Left ventricle myocardium superior (tissue), 1 donor: ENCODE measurements around the gene MT1E. TPM values are rescaled to one million over a fixed set of nuclear protein-coding genes. Genes with fewer than 3 reads are reported as not detected.
"Not testable (repeated sequence)": the region's sequence is repeated elsewhere in the genome, so short reads cannot be mapped to it uniquely, and the experiment has no call there.

Experiments
- ATAC-seq: fragments of 200-7000 bp; cut with Tn5 transposase; one replicate; pipeline ENCODE4 v1.9.1; 2020; ENCODE audit warnings: mild to moderate bottlenecking, moderate library complexity
- DNase-seq: peaks from one replicate; pipeline ENCODE4 v3.0.0-alpha.2; 2020
- intact Hi-C: fragments of 100-400 bp; cut with micrococcal nuclease; formaldehyde crosslinking; loops from one replicate; pipeline ENCODE4 v1.11.0; 2022
- total RNA-seq: library from RNA; stranded (reverse); fragmentation: NEBNext Ultra II Directional; extraction: Animal tissue kit (Norgen Biotek cat#: 25700); gene quantifications from one replicate; pipeline ENCODE4 v1.2.1, GENCODE V29; 2021
- donor health status: DM: no; HTN: yes; CAD: no; lungs with severe emphysema.

Gene MT1E
- total RNA-seq, 1 donor from 2014 or later: 123 TPM

- DNase-seq: no peak
- no peak for ATAC-seq
- intact Hi-C loops: no loop called here
Observed at GRCh38 chr16:56620339-56620897, 5.2 kb upstream of the MT1E start.

GRCh38 chr16:56621665-56622445, 3.7 kb upstream of the MT1E start:
- ATAC-seq, intact Hi-C loops, DNase-seq: not testable (repeated sequence)

- intact Hi-C loops, DNase-seq, ATAC-seq: not testable (repeated sequence)
Observed at GRCh38 chr16:56623184-56623583, 2.4 kb upstream of the MT1E start.

GRCh38 chr16:56623637-56624036, 1.9 kb upstream of the MT1E start:
- ATAC-seq: no peak
- intact Hi-C loops: no loop called here

GRCh38 chr16:56625943-56626654, 518 bp downstream of the MT1E start:
- peak; percentile 78 for DNase-seq
- intact Hi-C loops: no loop called here
- ATAC-seq: peak; percentile 78

More at GRCh38 chr16:56623637-56624036, 1.9 kb upstream of the MT1E start:
- DNase-seq: no peak

GRCh38 chr16:56626685-56627084, 1.1 kb downstream of the MT1E start:
- peak; percentile 19 for ATAC-seq
- no peak for DNase-seq
- intact Hi-C loops: no loop called here

GRCh38 chr16:56628486-56629350, 3.1 kb downstream of the MT1E start:
- DNase-seq (no peak), ATAC-seq (no peak)
- intact Hi-C loops: no loop called here

GRCh38 chr16:56629531-56629930, 4.0 kb downstream of the MT1E start:
- DNase-seq (no peak), ATAC-seq (no peak)
- intact Hi-C loops: no loop called here

GRCh38 chr16:56630134-56630533, 4.6 kb downstream of the MT1E start:
- DNase-seq: no peak
- intact Hi-C loops: no loop called here
- ATAC-seq: no peak

GRCh38 chr16:56631197-56631596, 5.6 kb downstream of the MT1E start:
- ATAC-seq (no peak), DNase-seq (no peak)
- intact Hi-C loops: no loop called here

- no peak for DNase-seq
- no peak for ATAC-seq
- intact Hi-C loops: no loop called here
Observed at GRCh38 chr16:56631832-56632155, 6.2 kb downstream of the MT1E start.

GRCh38 chr16:56632156-56632847, 6.7 kb downstream of the MT1E start, which contains the start of gene MT1M:
TSS of gene MT1M (plus strand) at chr16:56632659. CDS start at chr16:56632732, 73 bp downstream.
- ATAC-seq (peak; percentile 86), DNase-seq (peak; percentile 84)
- intact Hi-C loops: no loop called here

- intact Hi-C loops: no loop called here
- peak; percentile 2 for ATAC-seq
- DNase-seq: no peak
Observed at GRCh38 chr16:56632848-56633365, 7.3 kb downstream of the MT1E start.

- ATAC-seq: no peak
- intact Hi-C loops: no loop called here
- DNase-seq: no peak
Observed at GRCh38 chr16:56633535-56633934, 8.0 kb downstream of the MT1E start.

- DNase-seq: no peak
- intact Hi-C loops: no loop called here
- no peak for ATAC-seq
Observed at GRCh38 chr16:56634715-56635440, 9.3 kb downstream of the MT1E start.

GRCh38 chr16:56635441-56635967, 9.9 kb downstream of the MT1E start:
- ATAC-seq: no peak
- no peak for DNase-seq

GRCh38 chr16:56636616-56637413, 11.2 kb downstream of the MT1E start:
- no peak for DNase-seq
- ATAC-seq: no peak
- intact Hi-C loops: no loop called here

More at GRCh38 chr16:56635441-56635967, 9.9 kb downstream of the MT1E start:
- intact Hi-C loops: no loop called here
